ENCODE measurements around the gene CLSTN1.

DNA sequence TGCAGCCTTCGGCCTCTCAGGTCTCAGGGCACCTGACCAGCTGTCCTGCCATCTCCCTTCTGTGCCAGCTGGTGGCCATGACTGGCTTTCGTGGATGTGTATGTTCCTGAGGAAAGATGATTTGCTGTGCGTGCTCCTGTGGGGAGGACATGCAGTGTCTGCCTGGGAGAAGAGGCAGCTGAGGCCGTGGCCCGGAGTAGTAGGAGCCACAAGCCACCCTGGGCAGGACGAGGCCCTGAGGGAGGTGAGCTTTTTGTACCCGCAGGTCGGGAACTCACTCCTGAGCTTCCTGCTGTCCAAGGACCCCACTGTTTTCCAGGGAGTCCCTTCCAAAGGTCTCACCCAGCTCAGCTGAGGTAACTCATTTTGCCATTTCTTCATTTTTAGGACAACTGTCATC is 113.7 kb downstream of the CLSTN1 start:
- TF ChIP-seq, protein P1, sequence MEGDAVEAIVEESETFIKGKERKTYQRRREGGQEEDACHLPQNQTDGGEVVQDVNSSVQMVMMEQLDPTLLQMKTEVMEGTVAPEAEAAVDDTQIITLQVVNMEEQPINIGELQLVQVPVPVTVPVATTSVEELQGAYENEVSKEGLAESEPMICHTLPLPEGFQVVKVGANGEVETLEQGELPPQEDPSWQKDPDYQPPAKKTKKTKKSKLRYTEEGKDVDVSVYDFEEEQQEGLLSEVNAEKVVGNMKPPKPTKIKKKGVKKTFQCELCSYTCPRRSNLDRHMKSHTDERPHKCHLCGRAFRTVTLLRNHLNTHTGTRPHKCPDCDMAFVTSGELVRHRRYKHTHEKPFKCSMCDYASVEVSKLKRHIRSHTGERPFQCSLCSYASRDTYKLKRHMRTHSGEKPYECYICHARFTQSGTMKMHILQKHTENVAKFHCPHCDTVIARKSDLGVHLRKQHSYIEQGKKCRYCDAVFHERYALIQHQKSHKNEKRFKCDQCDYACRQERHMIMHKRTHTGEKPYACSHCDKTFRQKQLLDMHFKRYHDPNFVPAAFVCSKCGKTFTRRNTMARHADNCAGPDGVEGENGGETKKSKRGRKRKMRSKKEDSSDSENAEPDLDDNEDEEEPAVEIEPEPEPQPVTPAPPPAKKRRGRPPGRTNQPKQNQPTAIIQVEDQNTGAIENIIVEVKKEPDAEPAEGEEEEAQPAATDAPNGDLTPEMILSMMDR (IDR thresholded peaks at IDR 0.05) = no peak
- TF ChIP-seq EZH2 (IDR thresholded peaks at IDR 0.05; ENCODE audit: borderline replicate concordance, insufficient read depth, low read depth, low read length, poor library complexity, severe bottlenecking) = no peak

Measured in B cell (primary cell).